GM18907 (cell line): ENCODE measurements around the gene SPAG7.

Experiments
- ATAC-seq: cut with Tn5 transposase; IDR thresholded peaks from one replicate; pipeline ENCODE4 v1.9.1; 2021; ENCODE audit warnings: mild to moderate bottlenecking, moderate library complexity; ENCODE audit not compliant: unreplicated experiment

The SPAG7 gene, protein sequence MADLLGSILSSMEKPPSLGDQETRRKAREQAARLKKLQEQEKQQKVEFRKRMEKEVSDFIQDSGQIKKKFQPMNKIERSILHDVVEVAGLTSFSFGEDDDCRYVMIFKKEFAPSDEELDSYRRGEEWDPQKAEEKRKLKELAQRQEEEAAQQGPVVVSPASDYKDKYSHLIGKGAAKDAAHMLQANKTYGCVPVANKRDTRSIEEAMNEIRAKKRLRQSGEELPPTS

DNA sequence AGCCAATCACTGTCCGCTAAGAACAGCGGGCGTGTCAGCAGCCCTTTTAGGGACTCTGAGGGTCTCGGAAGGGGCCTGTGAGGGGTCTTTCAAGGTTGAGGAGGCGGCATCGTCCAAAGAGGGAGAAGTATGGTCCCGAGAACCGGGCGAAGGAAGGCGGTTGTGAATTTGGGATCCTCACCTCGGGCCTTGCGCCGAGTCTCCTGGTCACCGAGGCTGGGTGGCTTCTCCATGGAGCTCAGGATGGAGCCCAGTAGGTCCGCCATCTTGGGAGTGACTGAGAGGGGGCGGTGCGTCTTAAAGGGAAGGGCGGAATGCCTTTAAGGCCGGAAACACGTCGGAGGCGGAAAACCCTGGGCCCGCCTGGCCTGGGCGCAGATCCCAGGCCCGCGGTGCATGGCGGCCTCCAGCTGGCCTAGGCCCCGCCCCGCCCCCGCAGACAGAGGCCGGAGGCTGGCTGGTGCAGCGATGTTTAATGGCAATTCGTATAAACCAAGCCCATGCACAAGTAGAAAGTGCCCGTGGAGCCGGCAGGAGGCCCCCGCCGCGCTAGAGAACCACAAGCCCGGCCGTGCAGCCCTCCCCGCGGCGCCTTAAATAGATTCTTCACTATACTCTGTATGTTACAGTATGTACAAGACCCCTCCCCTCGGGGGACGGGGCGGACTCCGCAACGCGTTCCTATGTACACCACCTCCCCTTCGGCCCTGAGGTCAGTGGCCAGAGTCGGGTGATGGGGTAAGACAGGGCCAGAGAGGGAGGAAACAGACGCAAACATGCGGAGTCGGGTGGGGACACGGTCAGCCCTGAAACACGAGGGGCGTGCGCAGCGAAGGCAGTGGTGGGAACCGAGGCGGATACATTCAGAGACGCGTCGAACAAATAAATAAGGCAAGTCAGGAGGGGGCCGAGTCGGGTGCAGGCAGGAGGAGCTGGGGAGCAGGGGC lies at the start of gene SPAG7:
TSS of gene SPAG7 (minus strand) at position 279 of the 947 bp plus-strand sequence. CDS start at position 266, 13 bp downstream.
- ATAC-seq, result peak; percentile 66

DNA sequence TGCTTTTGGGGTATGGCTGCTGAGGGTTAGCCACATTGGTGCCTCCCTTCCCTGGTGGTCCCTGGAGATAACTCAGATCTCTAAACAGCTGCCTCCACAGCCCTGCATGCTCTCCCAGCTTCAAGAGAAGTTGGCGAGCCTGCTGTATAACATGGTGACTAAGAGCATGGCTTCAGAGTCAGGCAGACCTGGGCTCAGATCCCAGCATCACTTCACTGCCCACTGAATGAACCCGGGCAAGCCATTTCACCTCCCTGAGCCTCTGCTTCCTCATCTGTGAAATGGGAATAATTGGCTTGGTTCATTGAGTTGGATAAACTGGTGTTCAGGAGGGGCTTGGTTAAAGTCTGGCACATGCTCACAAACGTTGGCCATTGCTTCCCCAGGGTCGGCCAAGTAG lies 46.7 kb upstream of the SPAG7 start:
- ATAC-seq, result no peak

GRCh38 chr17:5011928-5012327 lies 44.3 kb upstream of the SPAG7 start:
- no peak for ATAC-seq

- ATAC-seq, result no peak
These were observed 35.7 kb upstream of the SPAG7 start for GRCh38 chr17:5003214-5003867.

- no peak for ATAC-seq
These were observed 34.6 kb upstream of the SPAG7 start for GRCh38 chr17:5002121-5002788.

DNA sequence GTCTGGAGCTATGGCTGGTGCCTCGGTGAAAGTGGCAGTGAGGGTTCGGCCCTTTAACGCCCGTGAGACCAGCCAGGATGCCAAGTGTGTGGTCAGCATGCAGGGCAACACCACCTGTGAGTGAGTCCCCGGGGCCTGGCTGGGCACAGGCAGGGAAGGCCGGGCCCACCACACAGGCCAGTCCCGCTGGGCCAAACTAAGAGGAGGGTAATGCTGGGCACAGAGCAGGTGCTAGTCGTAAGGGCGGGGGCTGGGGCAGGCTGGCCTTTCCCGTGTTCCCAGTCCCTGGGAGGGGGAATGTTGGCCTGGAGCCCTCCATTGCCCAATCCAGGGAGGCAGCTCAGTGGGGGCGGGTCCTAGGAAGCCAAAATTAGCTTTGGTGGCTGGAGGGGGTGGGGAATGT lies 32.6 kb upstream of the SPAG7 start:
- no peak for ATAC-seq

GRCh38 chr17:4999430-5000093 lies 31.9 kb upstream of the SPAG7 start:
- no peak for ATAC-seq

GRCh38 chr17:4998732-4999429 lies 31.3 kb upstream of the SPAG7 start:
- no peak for ATAC-seq

DNA sequence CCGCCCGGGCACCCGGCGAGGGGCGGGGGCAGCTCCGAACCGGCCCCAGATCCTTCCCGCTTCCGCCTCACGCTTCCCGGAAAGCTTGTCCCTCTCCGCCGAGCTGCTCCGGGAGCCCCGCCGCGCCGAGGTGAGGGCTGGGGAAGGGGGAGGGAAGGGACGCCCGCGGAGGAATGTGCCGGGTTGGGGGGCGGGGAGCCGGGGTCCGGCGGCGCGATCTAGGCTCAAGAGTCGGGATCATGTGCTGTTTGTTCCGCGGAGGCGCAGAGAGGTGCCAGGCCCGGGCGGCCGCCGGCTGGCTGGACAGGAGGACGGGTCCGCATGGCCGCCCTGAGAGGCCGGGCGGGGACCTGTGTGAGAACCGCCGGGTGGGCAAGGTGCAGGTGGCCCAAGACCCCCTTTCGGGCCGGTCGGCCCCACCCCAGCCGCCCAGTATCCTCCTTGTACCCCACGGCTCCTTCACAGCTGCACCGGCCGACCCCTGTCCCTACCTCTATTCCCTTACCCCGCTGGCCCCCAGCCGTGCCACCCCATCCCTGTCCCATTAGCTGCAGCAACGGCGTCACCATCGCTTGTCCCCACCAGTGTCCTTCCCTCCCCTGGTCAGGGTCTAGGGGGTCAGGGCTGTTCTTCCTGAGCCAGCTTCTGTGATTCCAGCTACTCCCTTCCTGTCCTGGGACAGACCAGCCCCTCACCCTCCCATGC lies 30.6 kb upstream of the SPAG7 start:
- peak; percentile 12 for ATAC-seq

GRCh38 chr17:4997302-4998026 lies 29.8 kb upstream of the SPAG7 start, which contains the start of the genes INCA1 and KIF1C:
Gene INCA1 (minus strand): TSS chr17:4997522. CDS start chr17:4994437, 3,085 bp downstream.
Gene KIF1C (plus strand): TSS chr17:4997950. CDS start chr17:5000247, 2,297 bp downstream.
- ATAC-seq, result peak; percentile 83

- no peak for ATAC-seq
These were observed 26.5 kb upstream of the SPAG7 start for GRCh38 chr17:4994081-4994595.

GRCh38 chr17:4987767-4988567 lies 20.4 kb upstream of the SPAG7 start:
- ATAC-seq, result peak; percentile 16

DNA sequence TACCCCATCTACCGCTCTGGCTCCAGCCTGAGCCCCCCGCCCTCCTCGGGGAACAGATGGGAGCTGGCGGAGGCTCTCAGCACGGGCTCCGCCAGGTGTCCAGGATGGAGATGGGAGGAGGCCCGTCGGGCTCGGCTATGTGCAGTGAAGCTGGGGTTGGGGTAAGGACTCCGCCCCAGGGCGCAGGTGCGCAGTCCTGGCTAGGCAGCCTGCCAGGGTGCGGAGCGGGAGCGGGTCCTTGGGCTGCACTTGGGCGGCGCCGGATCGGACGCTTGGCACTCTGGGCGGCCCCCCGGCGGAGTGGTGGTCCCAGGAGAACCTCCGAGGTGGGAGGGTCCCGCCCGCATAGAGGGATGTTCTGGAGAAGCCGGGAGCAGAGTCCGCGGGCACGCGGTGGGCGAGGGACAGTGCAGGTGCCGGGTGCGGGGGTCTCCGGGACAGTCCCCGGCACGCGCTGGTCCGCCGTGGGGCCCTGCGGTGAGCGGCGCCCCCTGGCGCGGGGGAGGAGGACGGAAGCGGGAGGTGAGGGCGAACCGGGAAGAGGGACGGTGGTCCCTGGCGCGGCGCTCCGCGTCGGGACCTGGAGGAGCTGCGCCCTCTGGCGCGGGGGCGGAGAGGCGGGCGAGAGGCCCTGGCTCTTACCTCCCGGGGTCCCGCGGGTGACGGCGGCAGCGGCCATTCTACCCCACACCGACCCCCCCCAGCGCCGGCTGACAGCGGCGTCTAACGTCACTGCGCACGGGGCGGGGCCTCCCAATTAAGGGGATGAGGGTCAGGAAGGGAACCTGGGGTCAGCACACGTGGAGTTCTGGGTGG lies 19.5 kb upstream of the SPAG7 start, which contains the start of gene CAMTA2:
TSS of gene CAMTA2 (minus strand) at position 725 of the 816 bp plus-strand sequence. CDS start 1,453 bp downstream, outside the sequence.
- peak; percentile 63 for ATAC-seq

DNA sequence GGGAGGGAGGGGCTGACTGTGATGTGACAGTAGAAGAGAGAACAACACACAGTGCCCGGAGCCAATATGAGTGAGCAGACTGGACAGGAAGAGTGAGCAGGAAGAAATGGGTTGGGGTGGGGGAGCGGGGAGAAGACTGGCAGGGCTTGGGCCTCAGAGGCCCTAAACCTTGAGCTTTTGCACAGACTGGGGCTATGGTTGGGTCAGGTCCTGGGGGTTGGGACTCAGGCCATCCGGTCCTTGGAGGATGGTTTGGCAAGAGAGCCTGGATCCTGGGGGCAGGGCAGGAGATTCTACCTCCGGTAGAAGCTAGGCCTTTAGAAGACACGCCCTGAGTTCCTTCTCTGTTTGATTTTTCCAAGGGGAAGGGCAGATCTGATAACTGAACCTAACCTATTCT lies 18.8 kb upstream of the SPAG7 start:
- no peak for ATAC-seq

GRCh38 chr17:4982305-4982704 lies 14.7 kb upstream of the SPAG7 start:
- ATAC-seq, result no peak

GRCh38 chr17:4980644-4981216 lies 13.1 kb upstream of the SPAG7 start:
- no peak for ATAC-seq
